Gastroesophageal sphincter (tissue), 4 donors: ENCODE results near the gene IGFL4. TPM values are rescaled to one million over a fixed set of nuclear protein-coding genes. Genes with fewer than 3 reads are reported as not detected.

Source experiments
- ATAC-seq: fragments of 150-250 bp; one replicate; pipeline ENCODE4 v1.9.1; 2016; ENCODE audit warnings: mild to moderate bottlenecking, moderate library complexity
- H3K27ac ChIP-seq, 4 donors: fragments of 200-600 bp; sonication (generic) in 3 of 4; 1 replicate in 3 of 4; 2 replicates in 1 of 4; pipeline ENCODE4 v1.5.1; 2016 to 2019
- H3K27me3 ChIP-seq: fragments of 200-600 bp; sonication (generic); one replicate; pipeline ENCODE4 v1.5.1; 2019
- H3K36me3 ChIP-seq, 2 donors: fragments of 200-600 bp; sonication (generic); one replicate each; pipeline ENCODE4 v1.5.1; 2019; ENCODE audit warnings: control low read depth in 1 of 2
- H3K4me1 ChIP-seq, 3 donors: fragments of 200-600 bp; sonication (generic); 1 replicate in 2 of 3; 2 replicates in 1 of 3; pipeline ENCODE4 v1.5.1; 2016 to 2019; ENCODE audit warnings: control low read depth in 2 of 3
- H3K4me3 ChIP-seq, 2 donors: fragments of 200-600 bp; sonication (generic); one replicate each; pipeline ENCODE4 v1.5.1; 2019; ENCODE audit warnings: mild to moderate bottlenecking in 1 of 2, moderate library complexity in 1 of 2
- H3K9me3 ChIP-seq, 3 donors: fragments of 200-600 bp; sonication (generic); one replicate each; pipeline ENCODE4 v1.5.1; 2017 to 2019; ENCODE audit warnings: control low read depth in 2 of 3
- CTCF ChIP-seq, 4 experiments: fragments of 200-600 bp in 2 of 4; fragments of 450-650 bp in 2 of 4; sonication (generic) in 1 of 4; IDR thresholded peaks; one replicate each; pipeline ENCODE4 v1.5.1; 2017 to 2019; ENCODE audit warnings: antibody characterized with exemption in 4 of 4, mild to moderate bottlenecking in 2 of 4, moderate library complexity in 2 of 4
- EP300 ChIP-seq: sonication (generic); formaldehyde crosslinking; IDR thresholded peaks from one replicate; pipeline ENCODE4 v1.6.1; 2017; ENCODE audit warnings: antibody characterized with exemption, mild to moderate bottlenecking
- POLR2A ChIP-seq, 2 donors: fragments of 450-650 bp; IDR thresholded peaks; one replicate each; pipeline ENCODE4 v1.6.1; 2017; ENCODE audit warnings: antibody characterized with exemption in 2 of 2, mild to moderate bottlenecking in 2 of 2, moderate library complexity in 1 of 2
- POLR2AphosphoS5 ChIP-seq: sonication (generic); formaldehyde crosslinking; IDR thresholded peaks from one replicate; pipeline ENCODE4 v1.6.1; 2017; ENCODE audit warnings: antibody characterized with exemption
- WGBS, 2 donors: methylation state at CpG; one replicate each; pipeline ENCODE4 v1.1.5; 2018; ENCODE audit warnings: low coverage in 1 of 2; 5-methylcytosine and 5-hydroxymethylcytosine counted together
- total RNA-seq, 4 donors: library from RNA; depleted of rRNA; stranded (reverse); fragments of >200 nt; gene quantifications; one replicate each; pipeline ENCODE4 v1.1.0, GENCODE V29; 2016

The IGFL4 gene
- total RNA-seq, 4 donors from 2014 or later = not detected

- no peak overlapping the region for H3K4me3 ChIP-seq
- no peaks in the 10 kb centered on the region for H3K9me3 ChIP-seq
- peaks cover 0 to 28% (median 11%) of the 10 kb centered on the region in 3 donors for H3K4me1 ChIP-seq
- ATAC-seq = no peak
- WGBS, 2 donors = 100% methylated on average over 3 of the region's 10 CpGs; no CpG with 5 or more reads in 1 of the 2 donors
- peaks cover 48% of the 10 kb centered on the region for H3K27me3 ChIP-seq
- H3K27ac ChIP-seq = no peak overlapping the region
- H3K36me3 ChIP-seq = peaks cover 0 to 12% of the 10 kb centered on the region in 2 donors
- TF ChIP-seq POLR2A (IDR thresholded peaks at IDR 0.05) (no peak), CTCF (IDR thresholded peaks at IDR 0.05) (no peak), POLR2AphosphoS5 (no peak)
Measured at GRCh38 chr19:46018729-46019251, 22.0 kb downstream of the IGFL4 start.

GRCh38 chr19:46017874-46018675 lies 22.7 kb downstream of the IGFL4 start:
- Histone ChIP-seq H3K4me3 (no peak overlapping the region), H3K9me3 (no peaks in the 10 kb centered on the region), H3K27me3 (peaks cover 48% of the 10 kb centered on the region), H3K36me3 (peaks cover 0 to 12% of the 10 kb centered on the region in 2 donors), H3K4me1 (peaks cover 0 to 28% (median 11%) of the 10 kb centered on the region in 3 donors), H3K27ac (no peak overlapping the region)
- WGBS, 2 donors = 88% methylated on average over 7 of the region's 15 CpGs; no CpG with 5 or more reads in 1 of the 2 donors
- TF ChIP-seq CTCF (IDR thresholded peaks at IDR 0.05) (no peak), EP300 (no peak), POLR2A (IDR thresholded peaks at IDR 0.05) (no peak), POLR2AphosphoS5 (no peak)
- ATAC-seq = no peak

- Histone ChIP-seq H3K27ac (no peak overlapping the region), H3K4me3 (no peak overlapping the region), H3K36me3 (peaks cover 0 to 15% of the 10 kb centered on the region in 2 donors), H3K4me1 (peaks cover 0 to 28% (median 11%) of the 10 kb centered on the region in 3 donors), H3K9me3 (no peaks in the 10 kb centered on the region), H3K27me3 (peaks cover 48% of the 10 kb centered on the region)
- TF ChIP-seq CTCF (IDR thresholded peaks at IDR 0.05) (peak in 1 of 4 experiments; percentile 19), POLR2A (IDR thresholded peaks at IDR 0.05) (no peak)
- ATAC-seq = no peak
- no CpG with 5 or more reads among the region's 7 CpGs for WGBS, 2 donors
Measured at GRCh38 chr19:46017095-46017429, 23.7 kb downstream of the IGFL4 start.

- H3K4me3 ChIP-seq = peak overlapping the region; percentile 43 to 67
- peaks cover 0 to 28% (median 11%) of the 10 kb centered on the region in 3 donors for H3K4me1 ChIP-seq
- WGBS, 2 donors = 0 to 3% methylated on average over 6 to 7 of the region's 48 CpGs
- H3K27ac ChIP-seq = peak overlapping the region in 1 of 4 donors; percentile 62
- H3K36me3 ChIP-seq = peaks cover 0 to 20% of the 10 kb centered on the region in 2 donors
- H3K27me3 ChIP-seq = peaks cover 48% of the 10 kb centered on the region
- no peaks in the 10 kb centered on the region for H3K9me3 ChIP-seq
- TF ChIP-seq EP300 (no peak), POLR2A (IDR thresholded peaks at IDR 0.05) (no peak), CTCF (IDR thresholded peaks at IDR 0.05) (peak in 3 of 4 experiments; percentile 58 to 94 (median 61)), POLR2AphosphoS5 (no peak)
- ATAC-seq = peak; percentile 74
Measured at GRCh38 chr19:46016426-46017094, 24.2 kb downstream of the IGFL4 start.
